NT2/D1 (cell line): ENCODE results near the gene EXOC6.

Experiments used
- SUZ12 ChIP-seq: IDR thresholded peaks from 2 replicates; pipeline ENCODE4 v1.6.1; 2011; ENCODE audit not compliant: insufficient read length, insufficient read depth; ENCODE audit errors: extremely low read depth
- YY1 ChIP-seq: IDR thresholded peaks from 2 replicates; pipeline ENCODE4 v1.6.1; 2011; ENCODE audit not compliant: insufficient read length, insufficient read depth
- ZNF274 ChIP-seq: IDR thresholded peaks from 2 replicates; pipeline ENCODE4 v1.6.1; 2011; ENCODE audit warnings: mild to moderate bottlenecking, low read depth, low read length

DNA sequence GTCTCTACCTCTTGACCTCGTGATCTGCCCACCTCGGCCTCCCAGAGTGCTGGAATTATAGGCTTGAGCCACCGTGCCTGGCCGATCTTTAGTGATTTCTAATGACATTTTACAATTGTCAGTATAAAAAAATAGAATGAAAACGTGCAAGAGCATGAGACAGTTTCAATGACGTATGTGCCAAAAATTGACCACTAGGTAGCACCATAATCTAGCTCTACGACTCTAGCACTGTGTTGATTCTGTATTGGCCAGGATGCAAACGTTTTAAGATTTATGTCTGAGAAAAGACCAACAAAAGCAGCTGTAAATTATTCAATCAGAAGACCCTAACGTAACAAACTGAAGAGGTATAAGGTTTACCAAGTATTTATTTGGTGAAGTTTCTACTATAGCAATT is 25.4 kb upstream of the EXOC6 start:
- TF ChIP-seq YY1 (no peak), ZNF274 (no peak), SUZ12 (no peak)
